Measurements from ENCODE around the gene TMEM229B. TPM values are rescaled to one million over a fixed set of nuclear protein-coding genes. Genes with fewer than 3 reads are reported as not detected.

The TMEM229B gene
- polyA plus RNA-seq, 2 of the 4 experiments (the other 2 are of a cell fraction): 0.19 to 0.31 TPM

DNA sequence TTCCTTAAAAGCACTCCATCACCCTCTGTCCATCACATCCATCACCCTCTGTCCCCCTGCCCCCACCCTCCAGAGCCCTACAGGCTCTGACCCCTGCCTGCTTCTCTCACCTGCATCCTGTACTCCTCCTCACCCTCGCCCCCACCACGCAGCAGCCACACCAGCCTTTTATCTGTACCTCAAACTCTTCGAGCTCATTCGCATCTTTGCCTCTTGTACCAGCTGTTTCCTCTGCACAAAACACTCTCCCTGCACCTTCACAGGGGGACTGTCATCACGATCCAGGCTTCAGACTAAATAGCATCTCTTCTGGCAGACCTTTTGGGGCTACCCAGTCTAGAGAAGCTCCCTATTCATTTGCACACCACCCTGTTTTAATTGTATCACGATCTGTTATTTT is 24.1 kb downstream of the TMEM229B start:
- TF ChIP-seq KDM1A (IDR thresholded peaks at IDR 0.05; ENCODE audit: low read depth) (no peak), USF2 (IDR thresholded peaks at IDR 0.05) (no peak), SMC3 (IDR thresholded peaks at IDR 0.05) (no peak), KDM5A (IDR thresholded peaks at IDR 0.05) (no peak), ESRRA (IDR thresholded peaks at IDR 0.05; ENCODE audit: borderline replicate concordance, low read length) (no peak), MAFK (IDR thresholded peaks at IDR 0.05; ENCODE audit: partially characterized antibody) (no peak), NPAS2 (CRISPR knock-in tag; IDR thresholded peaks at IDR 0.05; ENCODE audit: borderline replicate concordance) (no peak), RARB (CRISPR knock-in tag; IDR thresholded peaks at IDR 0.05) (no peak)
- TF ChIP-seq, protein P1, sequence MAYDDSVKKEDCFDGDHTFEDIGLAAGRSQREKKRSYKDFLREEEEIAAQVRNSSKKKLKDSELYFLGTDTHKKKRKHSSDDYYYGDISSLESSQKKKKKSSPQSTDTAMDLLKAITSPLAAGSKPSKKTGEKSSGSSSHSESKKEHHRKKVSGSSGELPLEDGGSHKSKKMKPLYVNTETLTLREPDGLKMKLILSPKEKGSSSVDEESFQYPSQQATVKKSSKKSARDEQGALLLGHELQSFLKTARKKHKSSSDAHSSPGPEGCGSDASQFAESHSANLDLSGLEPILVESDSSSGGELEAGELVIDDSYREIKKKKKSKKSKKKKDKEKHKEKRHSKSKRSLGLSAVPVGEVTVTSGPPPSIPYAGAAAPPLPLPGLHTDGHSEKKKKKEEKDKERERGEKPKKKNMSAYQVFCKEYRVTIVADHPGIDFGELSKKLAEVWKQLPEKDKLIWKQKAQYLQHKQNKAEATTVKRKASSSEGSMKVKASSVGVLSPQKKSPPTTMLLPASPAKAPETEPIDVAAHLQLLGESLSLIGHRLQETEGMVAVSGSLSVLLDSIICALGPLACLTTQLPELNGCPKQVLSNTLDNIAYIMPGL (CRISPR knock-in tag; IDR thresholded peaks at IDR 0.05; ENCODE audit: borderline replicate concordance): no peak
- no peaks in the 10 kb centered on the region for H3K4me1 ChIP-seq
- no peak overlapping the region for H3K4me2 ChIP-seq
- H3K4me3 ChIP-seq: no peak overlapping the region
- DNase-seq (ENCODE audit: low read depth in 1 of 2, low spot score in 1 of 2) (no peak), FAIRE-seq (no peak), ATAC-seq (no peak)
- 38% methylated on average over 6 of the region's 6 CpGs for WGBS (ENCODE audit: missing lambda C conversion rate)
- no peak overlapping the region for H3K27ac ChIP-seq
- POLR2A ChIA-PET: no interaction called here
- no peaks in the 10 kb centered on the region for H3K9me3 ChIP-seq
- CTCF ChIA-PET: interaction anchor here (1.7 kb wide), 1 partner anchor 23 kb away, joined by 3 read pairs; no protein-coding TSS in a partner anchor

- CTCF ChIA-PET: interaction anchor here (2.0 kb wide), 1 partner anchor 24 kb away, joined by 4 read pairs; the partner anchor contains the start of gene TMEM229B
These were observed 24.6 kb downstream of the TMEM229B start for GRCh38 chr14:67463900-67464299.

More at GRCh38 chr14:67463900-67464299, 24.6 kb downstream of the TMEM229B start:
- FAIRE-seq (no peak), ATAC-seq (no peak), DNase-seq (ENCODE audit: low read depth in 1 of 2, low spot score in 1 of 2) (no peak)
- no peak overlapping the region for H3K4me3 ChIP-seq
- H3K4me1 ChIP-seq: no peaks in the 10 kb centered on the region
- POLR2A ChIA-PET: no interaction called here
- no peak overlapping the region for H3K4me2 ChIP-seq
- no peaks in the 10 kb centered on the region for H3K9me3 ChIP-seq
- 91% methylated on average over 3 of the region's 3 CpGs for WGBS (ENCODE audit: missing lambda C conversion rate)
- no peak overlapping the region for H3K27ac ChIP-seq
- TF ChIP-seq FOSB (CRISPR knock-in tag; IDR thresholded peaks at IDR 0.05) (no peak), RARB (CRISPR knock-in tag; IDR thresholded peaks at IDR 0.05) (no peak), HOXB5 (CRISPR knock-in tag; IDR thresholded peaks at IDR 0.05) (no peak), SMC3 (IDR thresholded peaks at IDR 0.05) (no peak), MAFK (IDR thresholded peaks at IDR 0.05; ENCODE audit: partially characterized antibody) (no peak), CHD4 (IDR thresholded peaks at IDR 0.05; ENCODE audit: borderline replicate concordance) (no peak), GATA3 (IDR thresholded peaks at IDR 0.05; ENCODE audit: borderline replicate concordance) (no peak), USF2 (IDR thresholded peaks at IDR 0.05) (no peak), RNF2 (IDR thresholded peaks at IDR 0.05; ENCODE audit: borderline replicate concordance, low read depth) (no peak), FOXS1 (CRISPR knock-in tag; IDR thresholded peaks at IDR 0.05) (no peak), RAD21 (conservative IDR thresholded peaks at IDR 0.05 in 1 of 2, IDR thresholded peaks at IDR 0.05 in 1 of 2) (no peak), CBX2 (IDR thresholded peaks at IDR 0.05; ENCODE audit: borderline replicate concordance, low read depth) (no peak), TFCP2L1 (CRISPR knock-in tag; IDR thresholded peaks at IDR 0.05) (no peak), MYC (IDR thresholded peaks at IDR 0.05; ENCODE audit: borderline replicate concordance, low read length) (no peak)
- TF ChIP-seq, protein P2, sequence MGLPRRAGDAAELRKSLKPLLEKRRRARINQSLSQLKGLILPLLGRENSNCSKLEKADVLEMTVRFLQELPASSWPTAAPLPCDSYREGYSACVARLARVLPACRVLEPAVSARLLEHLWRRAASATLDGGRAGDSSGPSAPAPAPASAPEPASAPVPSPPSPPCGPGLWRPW (IDR thresholded peaks at IDR 0.05): no peak
- TF ChIP-seq, protein P3, sequence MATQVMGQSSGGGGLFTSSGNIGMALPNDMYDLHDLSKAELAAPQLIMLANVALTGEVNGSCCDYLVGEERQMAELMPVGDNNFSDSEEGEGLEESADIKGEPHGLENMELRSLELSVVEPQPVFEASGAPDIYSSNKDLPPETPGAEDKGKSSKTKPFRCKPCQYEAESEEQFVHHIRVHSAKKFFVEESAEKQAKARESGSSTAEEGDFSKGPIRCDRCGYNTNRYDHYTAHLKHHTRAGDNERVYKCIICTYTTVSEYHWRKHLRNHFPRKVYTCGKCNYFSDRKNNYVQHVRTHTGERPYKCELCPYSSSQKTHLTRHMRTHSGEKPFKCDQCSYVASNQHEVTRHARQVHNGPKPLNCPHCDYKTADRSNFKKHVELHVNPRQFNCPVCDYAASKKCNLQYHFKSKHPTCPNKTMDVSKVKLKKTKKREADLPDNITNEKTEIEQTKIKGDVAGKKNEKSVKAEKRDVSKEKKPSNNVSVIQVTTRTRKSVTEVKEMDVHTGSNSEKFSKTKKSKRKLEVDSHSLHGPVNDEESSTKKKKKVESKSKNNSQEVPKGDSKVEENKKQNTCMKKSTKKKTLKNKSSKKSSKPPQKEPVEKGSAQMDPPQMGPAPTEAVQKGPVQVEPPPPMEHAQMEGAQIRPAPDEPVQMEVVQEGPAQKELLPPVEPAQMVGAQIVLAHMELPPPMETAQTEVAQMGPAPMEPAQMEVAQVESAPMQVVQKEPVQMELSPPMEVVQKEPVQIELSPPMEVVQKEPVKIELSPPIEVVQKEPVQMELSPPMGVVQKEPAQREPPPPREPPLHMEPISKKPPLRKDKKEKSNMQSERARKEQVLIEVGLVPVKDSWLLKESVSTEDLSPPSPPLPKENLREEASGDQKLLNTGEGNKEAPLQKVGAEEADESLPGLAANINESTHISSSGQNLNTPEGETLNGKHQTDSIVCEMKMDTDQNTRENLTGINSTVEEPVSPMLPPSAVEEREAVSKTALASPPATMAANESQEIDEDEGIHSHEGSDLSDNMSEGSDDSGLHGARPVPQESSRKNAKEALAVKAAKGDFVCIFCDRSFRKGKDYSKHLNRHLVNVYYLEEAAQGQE (IDR thresholded peaks at IDR 0.05): no peak
- TF ChIP-seq, protein P4, sequence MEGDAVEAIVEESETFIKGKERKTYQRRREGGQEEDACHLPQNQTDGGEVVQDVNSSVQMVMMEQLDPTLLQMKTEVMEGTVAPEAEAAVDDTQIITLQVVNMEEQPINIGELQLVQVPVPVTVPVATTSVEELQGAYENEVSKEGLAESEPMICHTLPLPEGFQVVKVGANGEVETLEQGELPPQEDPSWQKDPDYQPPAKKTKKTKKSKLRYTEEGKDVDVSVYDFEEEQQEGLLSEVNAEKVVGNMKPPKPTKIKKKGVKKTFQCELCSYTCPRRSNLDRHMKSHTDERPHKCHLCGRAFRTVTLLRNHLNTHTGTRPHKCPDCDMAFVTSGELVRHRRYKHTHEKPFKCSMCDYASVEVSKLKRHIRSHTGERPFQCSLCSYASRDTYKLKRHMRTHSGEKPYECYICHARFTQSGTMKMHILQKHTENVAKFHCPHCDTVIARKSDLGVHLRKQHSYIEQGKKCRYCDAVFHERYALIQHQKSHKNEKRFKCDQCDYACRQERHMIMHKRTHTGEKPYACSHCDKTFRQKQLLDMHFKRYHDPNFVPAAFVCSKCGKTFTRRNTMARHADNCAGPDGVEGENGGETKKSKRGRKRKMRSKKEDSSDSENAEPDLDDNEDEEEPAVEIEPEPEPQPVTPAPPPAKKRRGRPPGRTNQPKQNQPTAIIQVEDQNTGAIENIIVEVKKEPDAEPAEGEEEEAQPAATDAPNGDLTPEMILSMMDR (IDR thresholded peaks at IDR 0.05): no peak

Data from A549 (cell line).